HG03342 (cell line): Measurements from ENCODE around the gene MTG2.
A peak's percentile ranks its signal among the peaks of the same experiment; 100 is the strongest.

Experiments
- ATAC-seq: cut with Tn5 transposase; IDR thresholded peaks from one replicate; pipeline ENCODE4 v1.9.1; 2021; ENCODE audit warnings: mild to moderate bottlenecking, moderate library complexity; ENCODE audit not compliant: unreplicated experiment

The MTG2 gene

GRCh38 chr20:62229667-62230066 lies 46.8 kb downstream of the MTG2 start:
- ATAC-seq = no peak

GRCh38 chr20:62230276-62230675 lies 47.4 kb downstream of the MTG2 start:
- no peak for ATAC-seq

GRCh38 chr20:62230696-62231095 lies 47.9 kb downstream of the MTG2 start:
- ATAC-seq = no peak

- ATAC-seq = no peak
Observed at GRCh38 chr20:62231292-62231691, 48.5 kb downstream of the MTG2 start.

GRCh38 chr20:62232194-62232593 lies 49.4 kb downstream of the MTG2 start:
- ATAC-seq = no peak

- ATAC-seq = no peak
Observed at GRCh38 chr20:62232770-62233645, 50.2 kb downstream of the MTG2 start.

- ATAC-seq = no peak
Observed at GRCh38 chr20:62233684-62234083, 50.9 kb downstream of the MTG2 start.

GRCh38 chr20:62234339-62234738 lies 51.5 kb downstream of the MTG2 start:
- no peak for ATAC-seq

- no peak for ATAC-seq
Observed at GRCh38 chr20:62235001-62235776, 52.4 kb downstream of the MTG2 start.

- ATAC-seq = no peak
Observed at GRCh38 chr20:62235777-62236157, 52.9 kb downstream of the MTG2 start.

- ATAC-seq = no peak
Observed at GRCh38 chr20:62236200-62236599, 53.4 kb downstream of the MTG2 start.

- no peak for ATAC-seq
Observed at GRCh38 chr20:62236766-62237513, 54.1 kb downstream of the MTG2 start.

GRCh38 chr20:62237514-62237800 lies 54.6 kb downstream of the MTG2 start:
- no peak for ATAC-seq

GRCh38 chr20:62237801-62238568 lies 55.2 kb downstream of the MTG2 start, which contains the start of gene OSBPL2:
Gene OSBPL2, plus strand, starts transcription at chr20:62238521. Its CDS starts 17,664 bp downstream, at chr20:62256185.
- ATAC-seq = peak; percentile 97

GRCh38 chr20:62238569-62239277 lies 55.9 kb downstream of the MTG2 start:
- ATAC-seq = peak; percentile 4

GRCh38 chr20:62239278-62239879 lies 56.6 kb downstream of the MTG2 start:
- ATAC-seq = no peak

- no peak for ATAC-seq
Observed at GRCh38 chr20:62240020-62240685, 57.3 kb downstream of the MTG2 start.

- ATAC-seq = no peak
Observed at GRCh38 chr20:62241506-62241905, 58.7 kb downstream of the MTG2 start.

- no peak for ATAC-seq
Observed at GRCh38 chr20:62242176-62242575, 59.3 kb downstream of the MTG2 start.
